GM04504 (cell line): ENCODE results near the gene MARCHF5.
A peak's percentile ranks its signal among the peaks of the same experiment; 100 is the strongest.
"Not testable (repeated sequence)": the region's sequence is repeated elsewhere in the genome, so short reads cannot be mapped to it uniquely, and the experiment has no call there.

ENCODE experiments used
- DNase-seq: peaks from one replicate; pipeline ENCODE4 v3.0.0-alpha.2; 2012; ENCODE audit warnings: low read depth

MARCHF5 gene

DNA sequence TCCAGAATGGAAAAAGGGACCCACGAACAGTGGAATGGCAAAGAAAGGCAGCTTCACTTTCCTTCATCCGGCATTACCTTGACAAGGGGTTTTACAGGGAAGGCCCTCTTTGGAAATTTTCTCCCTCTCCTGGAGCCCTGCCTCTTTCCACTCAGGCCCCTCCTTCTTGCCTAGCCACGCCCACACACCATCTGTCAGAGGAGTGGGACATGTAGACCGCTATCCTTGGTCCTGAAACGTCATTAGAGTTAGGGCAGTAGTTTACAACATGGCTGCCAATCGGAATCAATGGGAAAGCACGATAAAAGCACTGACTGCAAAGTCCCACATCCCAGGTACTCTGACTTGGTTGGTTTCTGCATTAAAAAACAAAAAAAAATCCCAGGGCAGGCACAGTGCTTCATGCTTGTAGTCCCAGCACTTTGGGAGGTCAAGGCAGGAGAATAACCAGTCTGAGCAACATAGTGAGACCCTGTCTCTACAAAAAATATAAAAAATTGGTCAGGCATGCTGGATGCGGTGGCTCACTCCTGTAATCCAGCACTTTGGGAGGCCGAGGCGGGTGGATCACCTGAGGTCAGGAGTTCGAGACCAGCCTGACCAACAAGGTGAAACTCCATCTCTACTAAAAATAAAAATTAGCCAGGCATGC, 96.4 kb downstream of the MARCHF5 start:
- peak; percentile 22 for DNase-seq

- not testable (repeated sequence) for DNase-seq
Observed at GRCh38 chr10:92393173-92393572, 102.2 kb downstream of the MARCHF5 start.

DNA sequence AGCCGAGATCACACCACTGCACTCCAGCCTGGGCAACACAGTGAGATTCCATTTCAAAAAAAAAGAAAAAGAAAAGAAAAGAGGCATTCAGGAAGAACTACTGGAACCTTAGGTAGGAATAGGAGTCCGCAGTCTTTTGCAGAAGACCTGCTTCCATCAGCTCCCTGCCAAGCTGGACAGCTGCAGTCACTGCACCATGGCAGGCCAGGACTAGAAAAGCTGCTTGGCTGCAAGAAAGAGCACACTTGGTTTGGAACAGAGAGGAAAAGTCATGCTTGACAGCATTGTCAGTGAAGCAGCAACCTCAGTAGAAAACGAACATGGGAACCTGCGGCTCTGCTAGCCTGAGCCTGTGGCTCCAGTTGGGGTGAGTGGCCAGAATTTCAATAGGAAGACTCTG, 104.3 kb downstream of the MARCHF5 start:
- no peak for DNase-seq

- DNase-seq, result not testable (repeated sequence)
Observed at GRCh38 chr10:92402234-92402633, 111.3 kb downstream of the MARCHF5 start.
